ENCODE data around the gene NRF1.

NRF1 gene

DNA sequence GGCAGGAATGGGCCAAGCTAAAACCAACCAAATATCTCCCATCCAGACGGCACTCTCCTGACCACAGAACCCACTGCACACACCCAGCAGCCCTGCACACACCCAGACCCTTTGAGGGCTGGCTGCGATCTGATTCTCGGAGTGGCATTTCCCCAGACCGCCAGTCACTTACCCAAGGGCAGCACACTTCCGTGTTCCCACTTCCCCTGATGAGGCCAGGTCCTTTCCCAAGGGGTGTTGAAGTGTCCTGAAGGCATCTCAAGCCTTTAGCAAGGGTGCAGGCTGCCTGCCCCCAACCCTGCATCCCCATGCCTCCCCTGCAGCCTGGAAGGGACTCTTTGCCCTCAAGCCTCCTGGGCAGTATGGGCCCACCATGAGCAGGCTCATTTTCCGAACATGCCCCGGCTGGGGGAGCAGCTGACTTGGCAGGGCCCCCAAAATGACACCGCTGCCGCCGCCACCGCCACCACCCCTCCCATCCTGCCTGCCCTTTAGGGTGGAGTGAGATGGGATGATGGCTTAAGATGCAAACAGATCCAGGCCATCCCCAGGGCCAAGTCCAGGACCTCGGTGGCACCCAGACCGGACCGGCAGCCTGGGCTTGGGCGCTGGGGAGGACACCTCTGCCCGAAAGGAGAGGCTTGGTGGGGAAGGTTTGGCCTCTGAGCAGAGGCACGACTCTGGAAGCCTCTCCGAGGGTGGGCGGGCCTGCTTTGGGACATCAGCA lies 159.8 kb downstream of the NRF1 start:
- peak; percentile 26 for DNase-seq (ENCODE audit: low spot score)

DNA sequence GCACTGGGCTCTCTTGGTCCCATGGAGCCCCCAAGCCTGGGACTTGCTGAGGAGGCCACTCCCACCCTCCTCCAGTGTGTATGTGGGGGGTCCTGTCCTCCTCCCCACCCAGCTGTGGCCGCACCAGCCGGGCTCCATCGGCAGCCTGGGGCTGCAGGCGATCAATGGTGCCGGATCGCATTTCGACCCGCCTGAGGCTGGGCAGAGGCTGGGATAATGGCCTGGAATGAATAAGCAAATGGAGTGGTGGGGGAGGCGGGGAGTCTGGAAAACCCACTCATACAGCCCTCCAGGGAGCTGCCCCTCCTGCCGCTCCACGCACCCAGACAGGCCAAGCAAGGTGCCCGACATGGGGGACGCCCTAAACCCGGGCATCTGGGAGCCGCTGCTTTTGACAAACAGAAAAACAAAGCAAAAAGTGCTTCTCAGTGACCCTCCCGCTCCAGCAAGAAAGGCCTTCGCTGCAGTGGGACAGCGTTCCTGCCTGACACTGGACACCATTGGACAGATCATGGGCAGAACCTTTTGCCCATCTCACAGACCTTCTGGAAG lies 160.5 kb downstream of the NRF1 start:
- DNase-seq (ENCODE audit: low spot score): no peak

DNA sequence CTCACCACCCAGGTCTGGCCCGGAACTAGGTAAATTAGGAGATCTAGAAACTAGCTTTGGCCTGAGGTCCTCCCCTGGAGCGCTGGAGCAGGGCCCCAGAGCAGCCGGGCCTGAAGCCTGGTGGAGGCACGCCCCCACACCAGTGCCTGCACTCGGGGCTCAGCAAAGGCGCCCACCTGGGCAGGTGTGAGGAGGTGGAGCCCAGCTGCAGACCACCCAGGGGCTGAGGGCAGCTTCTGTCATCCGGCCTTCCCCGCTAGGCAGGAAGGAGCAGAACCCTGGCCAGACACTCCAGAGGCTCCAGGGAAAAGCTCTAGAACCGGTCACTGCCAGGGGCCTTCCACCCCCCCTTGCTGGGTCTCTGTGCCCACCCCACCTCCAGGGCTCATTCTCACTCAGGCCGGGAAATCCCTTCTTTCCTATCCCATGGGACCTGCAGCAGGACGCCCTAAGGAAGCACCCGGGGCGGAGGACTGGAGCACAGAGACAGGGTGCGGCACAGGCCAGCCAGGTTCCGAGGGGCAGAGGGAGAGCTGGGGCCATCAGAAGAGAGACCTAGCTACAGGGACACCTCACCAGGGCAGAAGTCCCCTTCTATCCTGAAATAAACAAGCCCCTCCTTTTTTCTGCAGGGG lies 161.2 kb downstream of the NRF1 start:
- DNase-seq (ENCODE audit: low spot score): no peak

DNA sequence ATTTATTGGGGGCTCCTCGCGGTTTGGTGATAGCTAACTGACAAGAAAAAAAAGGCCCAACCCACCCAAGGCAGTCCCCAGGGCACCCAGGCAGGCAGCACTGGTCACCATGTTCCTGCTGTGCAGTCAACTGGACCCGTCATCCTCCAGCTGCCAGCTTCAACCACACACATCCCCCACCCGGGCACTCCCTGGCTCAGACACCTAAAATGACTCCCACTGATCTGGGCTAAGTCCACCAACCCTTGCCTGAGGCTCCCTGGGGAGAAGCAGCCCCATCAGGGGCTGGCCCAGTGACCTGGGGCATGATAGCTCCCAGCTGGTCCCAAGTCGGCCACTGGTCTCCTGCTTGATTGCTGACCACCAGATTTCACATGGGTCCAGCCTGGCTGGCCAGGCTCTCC lies 161.8 kb downstream of the NRF1 start:
- DNase-seq (ENCODE audit: low spot score): no peak

DNA sequence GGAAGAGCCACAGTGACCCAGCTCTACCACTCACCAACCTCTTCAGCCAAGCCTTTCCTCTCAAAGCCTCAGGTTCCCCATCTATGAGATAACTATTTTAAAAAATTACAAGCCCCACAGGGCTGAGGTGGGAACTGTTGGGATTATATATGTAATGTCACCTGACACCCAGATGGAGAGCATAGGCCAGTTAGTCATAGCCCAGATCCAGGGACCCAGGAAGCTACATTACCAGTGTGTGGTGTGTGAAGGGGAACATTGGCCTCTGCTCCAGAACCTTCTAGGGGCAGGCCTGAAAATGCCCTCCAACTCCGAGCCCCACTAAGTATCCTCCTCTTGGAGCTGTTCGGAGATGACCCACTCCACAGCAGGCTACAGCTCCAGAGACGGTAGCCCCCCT lies 162.4 kb downstream of the NRF1 start:
- DNase-seq (ENCODE audit: low spot score): no peak

DNA sequence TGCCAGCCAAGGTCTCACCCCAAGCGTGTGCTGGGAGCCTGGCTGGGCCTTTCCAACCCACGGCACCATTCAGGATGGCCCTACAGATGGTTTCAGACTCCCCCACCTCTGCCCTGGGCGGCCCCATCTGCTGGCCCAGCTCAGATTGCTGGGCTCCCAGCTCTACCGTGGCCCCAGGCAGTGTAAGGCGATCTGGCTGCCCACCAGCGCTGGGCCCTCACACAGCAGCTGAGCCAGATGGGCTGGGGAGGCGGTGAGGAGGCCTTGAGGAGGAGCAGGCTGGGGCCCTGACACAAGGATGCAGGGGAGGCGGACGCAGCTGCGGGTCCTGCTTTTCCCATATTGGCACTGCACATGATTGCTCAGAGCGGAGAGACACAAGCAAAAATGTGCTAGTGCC lies 162.8 kb downstream of the NRF1 start:
- no peak for DNase-seq (ENCODE audit: low spot score)

DNA sequence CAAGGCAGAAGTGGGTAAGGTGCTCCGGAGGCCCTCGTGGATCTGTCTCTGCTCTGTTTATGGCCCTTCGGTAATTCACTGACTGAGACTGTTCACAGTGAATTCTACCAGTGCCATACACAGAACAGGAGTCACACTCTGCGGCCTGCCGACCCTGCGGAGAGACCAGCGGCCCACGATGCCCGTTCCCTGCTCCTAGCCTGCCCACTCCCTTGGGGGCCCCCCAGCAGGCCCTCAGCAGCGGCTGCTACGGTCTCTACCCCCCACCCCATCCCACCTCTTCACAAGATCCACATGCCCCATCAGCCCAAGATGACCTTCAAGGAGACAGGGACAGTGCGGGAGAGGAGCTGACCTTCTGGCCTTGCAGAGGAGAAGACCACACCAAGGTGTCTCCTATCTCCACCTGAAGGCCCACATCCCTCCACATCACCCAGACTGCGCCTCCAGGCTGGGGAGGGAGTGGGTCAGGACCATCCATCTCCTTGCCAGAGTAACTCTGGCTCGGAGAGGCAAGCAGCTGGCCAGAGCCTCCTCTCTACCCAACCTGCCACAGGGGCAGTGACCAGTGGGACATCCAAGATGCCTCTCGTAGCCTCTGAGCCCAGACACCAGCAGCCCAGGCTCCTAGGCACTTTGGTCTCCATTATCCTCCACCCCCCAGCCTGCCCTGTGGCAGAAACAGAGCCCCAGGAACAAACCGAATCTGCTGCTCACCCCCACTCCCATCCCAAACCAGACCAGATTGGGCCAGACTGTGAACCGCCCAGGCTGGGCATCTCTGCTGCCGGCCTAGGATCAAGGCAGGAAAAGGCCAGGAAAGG lies 163.6 kb downstream of the NRF1 start:
- DNase-seq (ENCODE audit: low spot score): no peak

DNA sequence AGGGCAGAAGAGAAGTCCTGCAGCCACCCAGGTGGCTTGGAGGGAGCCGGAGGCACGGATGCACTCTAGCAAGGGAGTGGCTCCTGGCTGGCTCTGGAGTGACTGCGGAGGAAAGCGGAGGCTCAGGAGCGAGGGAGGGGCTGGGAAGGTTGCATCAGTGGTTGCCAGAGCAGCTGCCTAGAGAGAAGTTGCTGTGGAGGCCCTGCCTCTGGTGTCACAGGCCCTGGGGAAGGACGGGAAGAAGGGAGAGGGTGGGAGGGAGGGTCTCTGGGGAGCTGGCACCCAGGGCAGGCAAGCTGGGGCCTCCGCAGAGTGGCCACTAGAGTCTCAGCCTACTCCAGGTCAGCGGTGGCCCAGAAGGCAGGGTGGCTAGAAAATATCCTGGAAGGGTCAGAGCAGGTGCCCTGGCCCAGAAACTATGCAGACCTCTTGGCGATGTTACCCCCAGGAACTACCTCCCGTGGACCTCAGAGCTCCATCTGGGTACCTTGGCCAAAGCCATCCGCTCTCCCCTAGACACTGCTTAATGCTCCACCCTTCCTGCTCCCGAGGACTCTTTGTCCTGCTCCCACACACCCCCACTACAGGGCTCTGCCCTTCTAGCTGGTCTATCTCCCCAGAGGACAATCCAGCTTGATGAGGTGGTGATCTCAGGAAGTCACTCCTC lies 164.3 kb downstream of the NRF1 start:
- no peak for DNase-seq (ENCODE audit: low spot score)

DNA sequence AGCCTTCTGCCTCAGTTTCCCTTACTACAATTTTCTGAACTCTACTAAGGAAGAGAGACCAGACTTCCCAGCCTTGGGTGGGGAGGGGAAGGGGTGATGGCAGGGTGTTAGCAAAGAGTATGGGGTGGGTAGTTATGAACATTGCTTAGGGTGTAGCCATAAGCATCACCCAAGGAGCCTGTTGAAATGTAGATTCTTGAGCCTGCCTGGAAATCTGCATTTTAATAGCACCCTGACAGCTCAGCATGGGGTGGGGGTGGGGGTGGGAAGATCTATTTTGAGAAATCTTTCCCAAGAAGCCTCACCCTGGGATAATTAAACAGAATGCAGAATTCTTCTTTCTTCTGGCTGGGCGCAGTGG lies 164.8 kb downstream of the NRF1 start:
- no peak for DNase-seq (ENCODE audit: low spot score)

DNA sequence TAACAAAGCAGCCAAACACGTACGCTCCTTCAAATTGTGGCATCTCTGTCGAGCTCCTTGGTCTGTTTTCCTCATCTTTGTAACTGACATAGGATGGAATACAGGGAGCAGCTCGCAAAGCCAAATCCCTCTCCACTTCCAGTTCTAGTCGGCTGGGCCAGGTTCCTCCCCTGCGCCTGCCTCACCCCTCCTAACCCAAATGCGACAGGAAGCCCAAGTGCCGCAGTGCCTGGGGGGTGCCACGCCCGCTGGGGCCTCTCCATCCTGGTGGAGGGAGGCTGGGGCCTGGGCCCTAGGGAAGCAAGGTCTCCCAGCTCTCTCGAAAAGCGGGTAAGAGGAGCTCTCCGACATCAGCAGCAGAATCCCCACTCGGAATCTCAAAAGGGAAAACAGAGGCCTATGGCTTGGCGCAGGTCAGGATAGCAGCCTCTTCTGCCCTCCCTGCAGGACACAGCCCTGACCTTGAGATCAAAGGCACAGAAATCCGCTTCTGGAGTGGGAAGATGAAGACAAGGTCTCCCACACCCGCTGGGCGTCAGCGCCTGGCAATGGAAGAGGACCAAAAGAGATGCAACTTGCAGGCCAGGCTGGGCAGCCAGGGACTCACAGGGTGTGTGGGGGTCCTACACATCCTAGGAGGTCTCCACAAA lies 165.8 kb downstream of the NRF1 start:
- DNase-seq (ENCODE audit: low spot score): no peak

DNA sequence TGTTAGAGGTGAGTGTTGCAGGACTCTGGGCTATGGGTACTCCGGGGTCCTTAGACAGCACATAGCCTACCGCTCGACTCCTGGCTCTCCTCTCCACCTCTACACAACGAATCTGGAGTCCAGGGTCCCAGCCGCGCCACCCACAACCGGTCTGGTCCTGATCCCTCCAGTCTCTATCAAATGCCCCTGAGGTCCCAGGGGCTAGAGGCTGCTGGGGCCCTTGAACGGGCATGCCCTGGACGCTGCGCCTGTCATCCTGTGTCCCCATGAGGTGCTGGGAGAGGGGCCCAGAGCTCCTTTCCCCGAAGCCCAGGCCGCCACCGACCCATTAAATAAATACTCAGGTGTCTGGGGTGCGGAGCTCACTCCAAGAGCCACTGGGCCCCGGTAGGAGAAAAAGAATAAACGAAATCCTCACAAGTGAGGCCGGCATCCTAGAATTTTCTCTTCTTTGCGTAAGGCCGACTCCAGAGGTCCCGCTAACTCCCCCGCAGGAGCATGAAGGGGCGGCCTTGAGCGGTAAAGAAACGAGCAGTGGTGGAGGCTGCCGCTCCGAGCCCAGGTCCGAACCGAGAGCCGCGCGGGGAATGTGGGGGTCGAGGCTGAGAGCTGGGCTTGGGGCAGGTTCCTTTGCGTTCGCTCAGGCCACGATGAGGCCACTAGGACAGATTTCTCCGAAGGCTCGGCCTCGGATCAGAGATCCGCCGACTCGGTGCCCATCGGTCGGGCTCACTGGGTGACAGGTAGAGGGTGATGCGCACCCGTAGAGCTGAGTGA lies 166.7 kb downstream of the NRF1 start:
- DNase-seq (ENCODE audit: low spot score): no peak

DNA sequence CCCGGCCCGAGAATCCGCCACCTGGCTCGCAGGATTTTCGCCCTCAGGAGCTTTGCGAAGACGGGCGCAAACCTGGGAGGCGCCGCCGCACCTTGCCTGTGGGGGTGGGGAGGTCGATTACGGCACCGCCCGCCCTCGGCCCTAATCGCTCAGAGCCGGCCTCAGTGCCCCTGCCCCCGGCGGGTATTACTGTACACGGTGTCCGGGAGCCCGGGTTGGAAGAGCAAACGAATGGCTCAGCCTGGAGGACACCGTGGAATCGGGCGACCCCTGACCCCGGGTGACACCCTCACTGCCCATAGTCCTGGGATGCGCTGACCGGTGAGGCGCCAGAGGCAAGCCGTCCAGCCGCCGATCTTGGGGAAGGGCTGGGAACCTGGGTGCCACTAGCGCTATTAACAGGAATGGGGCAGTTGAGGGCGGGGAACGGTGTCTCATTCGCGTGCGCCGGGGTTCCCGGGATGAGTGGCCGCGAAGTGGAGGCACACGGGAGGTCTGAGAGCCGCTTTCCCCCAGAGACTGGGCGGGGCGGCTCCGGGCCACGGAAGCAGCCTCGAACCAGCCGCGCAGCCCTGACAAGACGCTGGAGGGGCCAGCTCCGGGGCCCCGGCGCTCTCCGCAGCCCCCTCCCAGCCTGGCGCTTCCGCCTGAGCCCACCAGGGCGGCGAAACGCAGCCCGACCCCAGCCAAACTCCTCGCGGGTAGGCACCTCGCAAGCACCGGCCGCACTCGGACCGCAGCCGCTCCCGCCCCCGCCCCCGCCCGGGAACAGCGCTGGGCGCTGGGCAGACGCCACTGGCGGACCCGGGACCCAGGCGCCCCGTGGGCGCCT lies 167.5 kb downstream of the NRF1 start:
- no peak for DNase-seq (ENCODE audit: low spot score)

DNA sequence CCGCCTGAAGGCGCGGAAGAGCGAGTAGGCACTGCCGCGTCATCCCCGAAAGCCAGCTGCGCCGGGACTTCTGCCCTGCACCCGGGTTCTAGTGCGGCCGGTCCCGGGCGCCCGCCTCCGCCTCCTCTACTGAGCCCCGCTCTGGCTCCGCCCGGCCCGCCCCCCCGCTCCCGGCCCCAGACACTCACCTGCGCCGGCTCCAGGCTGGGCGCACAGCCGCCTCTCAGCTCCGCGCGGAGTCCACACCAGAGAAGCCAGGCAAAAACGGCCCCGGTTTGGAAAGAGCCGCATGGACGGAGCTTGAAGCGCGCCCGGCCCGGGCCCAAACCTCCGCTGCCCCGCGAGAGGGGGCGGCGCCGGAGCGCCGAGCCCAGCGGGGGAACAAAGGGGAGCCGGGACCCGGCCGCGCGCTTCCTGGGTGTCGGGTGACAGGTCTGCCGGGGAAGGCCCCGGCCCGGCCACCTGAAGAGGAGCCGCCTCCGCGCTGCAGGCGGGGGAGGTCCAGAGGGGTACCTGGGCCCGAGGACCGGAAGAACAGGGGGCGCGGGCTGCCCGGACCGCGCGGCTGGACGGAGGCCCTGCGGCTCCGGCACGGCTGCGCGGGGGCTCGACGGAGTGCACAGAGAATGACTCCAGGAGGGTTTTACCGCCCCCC lies 168.2 kb downstream of the NRF1 start:
- no peak for DNase-seq (ENCODE audit: low spot score)

DNA sequence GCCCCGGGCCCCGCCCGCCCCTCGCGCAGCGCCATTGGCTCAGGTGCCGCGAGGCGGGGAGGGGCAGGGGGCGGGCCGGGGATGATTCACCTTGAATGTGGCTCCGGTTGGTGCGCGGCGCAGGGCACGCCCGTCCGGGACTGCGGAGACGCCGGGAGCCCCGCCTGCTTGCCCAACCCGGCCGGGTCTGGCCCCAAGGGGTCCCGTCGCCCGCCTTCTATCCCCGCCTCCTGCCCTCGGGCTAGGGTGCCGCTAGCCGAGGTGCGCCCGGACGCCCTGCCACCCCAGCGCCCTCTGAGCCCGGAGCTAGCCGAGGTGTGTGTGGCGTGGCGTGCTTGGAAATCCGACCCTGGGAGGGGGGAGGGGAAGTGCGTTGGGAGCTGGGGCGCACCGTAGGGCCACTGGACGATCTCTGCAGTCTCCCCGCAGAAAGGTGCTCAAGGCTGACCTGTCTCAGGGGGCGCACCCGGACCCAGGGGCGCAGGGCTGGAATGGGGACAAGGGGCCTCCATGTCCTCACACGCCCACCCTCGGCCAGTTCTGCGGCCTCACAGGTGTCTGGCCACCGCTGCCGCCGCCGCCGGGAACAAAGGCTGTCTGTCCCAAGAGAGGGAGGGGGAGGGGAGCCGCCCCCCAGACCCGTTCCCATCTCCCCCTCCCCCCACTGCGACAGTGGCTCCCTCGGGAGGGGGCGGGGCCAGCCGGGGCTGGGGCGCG lies 168.9 kb downstream of the NRF1 start:
- DNase-seq (ENCODE audit: low spot score): no peak

DNA sequence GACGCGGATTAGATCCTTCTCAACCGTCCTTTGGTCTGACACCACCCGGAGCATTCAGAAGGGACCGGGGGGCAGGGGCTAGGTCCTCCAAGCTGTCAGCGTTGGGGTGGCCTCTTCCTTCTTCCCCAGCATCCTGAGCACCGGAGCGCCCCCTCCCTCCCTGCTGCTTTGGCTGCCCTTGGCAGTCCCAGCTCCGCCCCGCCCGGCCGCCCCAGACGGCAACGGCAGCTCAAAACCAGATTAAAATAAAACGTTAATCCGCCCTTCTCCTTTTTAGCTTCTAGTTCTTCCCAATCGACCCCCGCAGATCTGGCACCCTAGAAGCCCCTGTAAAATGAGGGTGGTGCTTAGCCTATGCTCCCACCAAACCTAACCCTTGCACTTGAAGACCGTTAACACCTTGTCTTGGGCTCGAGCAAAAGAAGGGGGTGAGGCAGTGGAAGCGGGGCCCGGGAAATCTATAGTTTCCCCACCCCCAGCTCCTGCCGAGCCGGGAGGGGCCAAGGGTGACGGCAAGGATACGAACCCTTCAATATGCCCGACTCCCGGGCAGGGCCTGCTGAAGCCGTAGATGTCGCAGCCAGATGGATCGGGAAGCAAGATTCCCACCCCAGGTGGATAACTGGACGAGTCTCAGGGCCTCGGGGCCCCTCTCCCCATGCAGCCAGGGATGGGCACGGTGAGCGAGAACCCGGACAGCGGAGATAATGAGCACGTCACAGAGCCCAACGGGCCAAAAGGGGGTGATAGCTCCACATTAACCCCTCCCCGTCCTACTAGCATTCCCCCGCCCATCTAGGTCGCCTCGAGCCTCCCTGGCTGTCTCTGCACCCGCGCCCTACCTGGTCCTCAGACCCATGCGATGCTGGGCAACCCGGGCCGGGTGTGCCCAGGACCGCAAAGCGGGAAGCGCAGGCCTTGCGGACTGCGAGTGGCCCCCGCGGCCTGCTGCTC lies 169.7 kb downstream of the NRF1 start:
- DNase-seq (ENCODE audit: low spot score): no peak

DNA sequence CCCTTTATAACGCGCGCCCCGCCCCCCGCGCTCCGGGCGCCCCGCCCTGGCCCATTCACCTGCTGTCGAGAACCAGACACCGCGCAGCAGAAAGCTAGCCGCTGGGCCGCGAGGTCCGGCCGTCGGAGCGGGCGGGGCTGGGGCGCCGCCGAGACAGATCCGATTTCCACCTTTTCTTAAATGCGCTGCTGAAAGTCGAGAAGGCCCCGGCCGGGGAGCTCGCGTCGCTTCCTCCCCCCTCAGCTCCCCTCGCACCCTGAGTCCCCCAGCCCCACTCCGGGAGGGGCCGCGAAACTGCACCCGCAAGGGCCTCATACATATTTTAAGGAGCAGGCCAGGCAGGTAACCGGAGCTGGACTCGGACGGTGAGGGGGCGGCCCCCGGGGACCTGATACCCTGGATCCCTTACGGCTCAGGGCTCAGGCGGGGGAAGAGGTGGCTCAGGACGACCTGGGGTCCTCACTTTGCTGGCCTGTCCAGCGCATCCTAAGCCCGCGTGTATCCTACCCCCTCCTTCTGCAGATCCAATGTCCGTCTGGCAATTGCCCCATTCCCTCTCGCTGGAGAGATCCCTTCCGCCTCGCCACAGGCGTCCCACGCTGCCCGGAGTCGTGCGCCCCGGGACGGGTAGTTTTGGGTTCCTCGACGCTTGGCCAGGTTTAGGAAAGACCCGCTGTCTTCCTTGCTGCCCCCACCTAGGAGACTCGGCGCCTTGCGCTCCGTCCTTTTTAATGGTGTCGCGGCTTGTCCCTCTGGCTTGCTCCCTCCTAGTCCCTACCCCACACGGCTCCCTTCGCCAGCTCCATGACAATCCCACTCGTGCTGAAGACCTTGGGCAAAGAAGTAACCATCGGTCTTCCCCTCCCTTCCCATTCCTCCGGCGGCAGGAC lies 170.7 kb downstream of the NRF1 start:
- DNase-seq (ENCODE audit: low spot score): no peak

All from hematopoietic multipotent progenitor cell treated with erythropoietin and hydrocortisone succinate and interleukin-3 and kit ligand, for 15 days (in vitro differentiated cells).